Urinary bladder (tissue), 4 donors: Measurements from ENCODE around the gene GUCD1. TPM values are rescaled to one million over a fixed set of nuclear protein-coding genes. Genes with fewer than 3 reads are reported as not detected.
"Not testable (repeated sequence)": the region's sequence is repeated elsewhere in the genome, so short reads cannot be mapped to it uniquely, and the experiment has no call there.

Experiments
- DNase-seq: peaks from one replicate; pipeline ENCODE4 v3.0.0-alpha.2; 2015; ENCODE audit errors: extremely low spot score
- H3K27ac ChIP-seq: one replicate; pipeline ENCODE4 v1.5.1; 2013; ENCODE audit warnings: low read depth, mild to moderate bottlenecking, moderate library complexity
- H3K36me3 ChIP-seq: one replicate; pipeline ENCODE4 v1.6.1; 2013; ENCODE audit warnings: mild to moderate bottlenecking, moderate library complexity; ENCODE audit not compliant: insufficient read depth
- H3K4me1 ChIP-seq: one replicate; pipeline ENCODE4 v1.6.1; 2013; ENCODE audit warnings: mild to moderate bottlenecking, moderate library complexity; ENCODE audit not compliant: insufficient read depth
- H3K4me3 ChIP-seq: one replicate; pipeline ENCODE4 v1.5.1; 2013; ENCODE audit warnings: low read depth, low read length
- WGBS: extraction: QIAGEN DNeasy Blood & Tissue Kit; methylation state at CpG from one replicate; pipeline ENCODE4 v1.1.7; 2013; 5-methylcytosine and 5-hydroxymethylcytosine counted together
- polyA plus RNA-seq: library from polyadenylated mRNA; stranded (reverse); fragments of 200-250 nt; gene quantifications from one replicate; pipeline ENCODE4 v1.2.3, GENCODE V29; 2013
- total RNA-seq: library from RNA; depleted of rRNA; stranded (reverse); fragments of >200 nt; gene quantifications from one replicate; pipeline ENCODE4 v1.2.3, GENCODE V29; 2014
- donor health status: healthy with polysubstance abuse.
- donor health status: healthy.

Gene GUCD1
- total and polyA plus RNA-seq, 2 donors = 61.3 to 111 TPM

- Histone ChIP-seq H3K36me3 (peaks cover 2% of the 10 kb centered on the region), H3K27ac (no peak overlapping the region), H3K4me3 (no peak overlapping the region), H3K4me1 (no peaks in the 10 kb centered on the region)
- 89% methylated on average over 9 of the region's 9 CpGs for WGBS
- no peak for DNase-seq
Observed at GRCh38 chr22:24542641-24543040, 12.3 kb downstream of the GUCD1 start.

GRCh38 chr22:24541681-24542515 is 13.0 kb downstream of the GUCD1 start:
- no peak overlapping the region for H3K4me3 ChIP-seq
- WGBS = 90% methylated on average over 6 of the region's 6 CpGs
- DNase-seq = no peak
- no peak overlapping the region for H3K27ac ChIP-seq
- H3K4me1 ChIP-seq = no peaks in the 10 kb centered on the region
- peaks cover 2% of the 10 kb centered on the region for H3K36me3 ChIP-seq

- H3K36me3 ChIP-seq = peaks cover 2% of the 10 kb centered on the region
- H3K4me1 ChIP-seq = no peaks in the 10 kb centered on the region
- no peak overlapping the region for H3K27ac ChIP-seq
- 90% methylated on average over 2 of the region's 2 CpGs for WGBS
- no peak for DNase-seq
- H3K4me3 ChIP-seq = no peak overlapping the region
Observed at GRCh38 chr22:24540470-24540869, 14.5 kb downstream of the GUCD1 start.

- WGBS = 90% methylated on average over 3 of the region's 3 CpGs
- DNase-seq = no peak
- H3K36me3 ChIP-seq = no peaks in the 10 kb centered on the region
Observed at GRCh38 chr22:24536089-24536488, 18.8 kb downstream of the GUCD1 start.

GRCh38 chr22:24535348-24535747 is 19.6 kb downstream of the GUCD1 start:
- Histone ChIP-seq H3K27ac (no peak overlapping the region), H3K4me1 (no peaks in the 10 kb centered on the region), H3K36me3 (no peaks in the 10 kb centered on the region), H3K4me3 (no peak overlapping the region)
- no peak for DNase-seq
- WGBS = over 99% methylated on average over 4 of the region's 4 CpGs

More at GRCh38 chr22:24536089-24536488, 18.8 kb downstream of the GUCD1 start:
- Histone ChIP-seq H3K27ac (no peak overlapping the region), H3K4me1 (no peaks in the 10 kb centered on the region), H3K4me3 (no peak overlapping the region)

- H3K36me3 ChIP-seq = no peaks in the 10 kb centered on the region
- 95% methylated on average over 1 of the region's 1 CpG for WGBS
Observed at GRCh38 chr22:24532075-24532474, 22.9 kb downstream of the GUCD1 start.

GRCh38 chr22:24530968-24531367 is 24.0 kb downstream of the GUCD1 start:
- not testable (repeated sequence) for H3K4me3 ChIP-seq, DNase-seq, H3K4me1 ChIP-seq, H3K36me3 ChIP-seq, H3K27ac ChIP-seq
- WGBS = 84% methylated on average over 3 of the region's 3 CpGs

More at GRCh38 chr22:24532075-24532474, 22.9 kb downstream of the GUCD1 start:
- Histone ChIP-seq H3K4me3 (no peak overlapping the region), H3K27ac (no peak overlapping the region), H3K4me1 (no peaks in the 10 kb centered on the region)
- DNase-seq = no peak

- H3K4me1 ChIP-seq = no peaks in the 10 kb centered on the region
Observed at GRCh38 chr22:24529898-24530297, 25.0 kb downstream of the GUCD1 start.

GRCh38 chr22:24526191-24526590 is 28.7 kb downstream of the GUCD1 start:
- WGBS = 80% methylated on average over 2 of the region's 2 CpGs
- no peak for DNase-seq
- no peak overlapping the region for H3K27ac ChIP-seq
- H3K4me3 ChIP-seq = no peak overlapping the region
- no peaks in the 10 kb centered on the region for H3K4me1 ChIP-seq
- H3K36me3 ChIP-seq = no peaks in the 10 kb centered on the region

More at GRCh38 chr22:24529898-24530297, 25.0 kb downstream of the GUCD1 start:
- Histone ChIP-seq H3K4me3 (no peak overlapping the region), H3K27ac (no peak overlapping the region), H3K36me3 (no peaks in the 10 kb centered on the region)
- WGBS = 84% methylated on average over 2 of the region's 2 CpGs
- DNase-seq = no peak

GRCh38 chr22:24525416-24526037 is 29.4 kb downstream of the GUCD1 start:
- Histone ChIP-seq H3K27ac (no peak overlapping the region), H3K36me3 (no peaks in the 10 kb centered on the region), H3K4me3 (no peak overlapping the region), H3K4me1 (no peaks in the 10 kb centered on the region)
- 16% methylated on average over 12 of the region's 12 CpGs for WGBS
- DNase-seq = no peak

- no peak overlapping the region for H3K27ac ChIP-seq
- no peaks in the 10 kb centered on the region for H3K36me3 ChIP-seq
- WGBS = 55% methylated on average over 2 of the region's 2 CpGs
Observed at GRCh38 chr22:24523873-24524272, 31.1 kb downstream of the GUCD1 start.

GRCh38 chr22:24521791-24522245 is 33.1 kb downstream of the GUCD1 start:
- 37% methylated on average over 8 of the region's 8 CpGs for WGBS
- DNase-seq = peak; percentile 36
- Histone ChIP-seq H3K4me1 (no peaks in the 10 kb centered on the region), H3K27ac (no peak overlapping the region), H3K4me3 (no peak overlapping the region), H3K36me3 (no peaks in the 10 kb centered on the region)

More at GRCh38 chr22:24523873-24524272, 31.1 kb downstream of the GUCD1 start:
- Histone ChIP-seq H3K4me3 (no peak overlapping the region), H3K4me1 (no peaks in the 10 kb centered on the region)
- no peak for DNase-seq

GRCh38 chr22:24519496-24519895 is 35.4 kb downstream of the GUCD1 start:
- H3K4me1 ChIP-seq = no peaks in the 10 kb centered on the region
- H3K36me3 ChIP-seq = no peaks in the 10 kb centered on the region
- no peak overlapping the region for H3K27ac ChIP-seq
- WGBS = 88% methylated on average over 5 of the region's 5 CpGs
- no peak overlapping the region for H3K4me3 ChIP-seq
- no peak for DNase-seq
